Stimulated activated naive CD4-positive, alpha-beta T cell treated with Interleukin-2 at 50 U/mL for 16 hours (primary cell): Measurements from ENCODE around the gene FAXC.
A peak's percentile ranks its signal among the peaks of the same experiment; 100 is the strongest.
"Not testable (repeated sequence)": the region's sequence is repeated elsewhere in the genome, so short reads cannot be mapped to it uniquely, and the experiment has no call there.

ENCODE experiments used
- DNase-seq: peaks from one replicate; lab custom pipeline; 2025; lab: John Stamatoyannopoulos, UW

Gene FAXC

DNA sequence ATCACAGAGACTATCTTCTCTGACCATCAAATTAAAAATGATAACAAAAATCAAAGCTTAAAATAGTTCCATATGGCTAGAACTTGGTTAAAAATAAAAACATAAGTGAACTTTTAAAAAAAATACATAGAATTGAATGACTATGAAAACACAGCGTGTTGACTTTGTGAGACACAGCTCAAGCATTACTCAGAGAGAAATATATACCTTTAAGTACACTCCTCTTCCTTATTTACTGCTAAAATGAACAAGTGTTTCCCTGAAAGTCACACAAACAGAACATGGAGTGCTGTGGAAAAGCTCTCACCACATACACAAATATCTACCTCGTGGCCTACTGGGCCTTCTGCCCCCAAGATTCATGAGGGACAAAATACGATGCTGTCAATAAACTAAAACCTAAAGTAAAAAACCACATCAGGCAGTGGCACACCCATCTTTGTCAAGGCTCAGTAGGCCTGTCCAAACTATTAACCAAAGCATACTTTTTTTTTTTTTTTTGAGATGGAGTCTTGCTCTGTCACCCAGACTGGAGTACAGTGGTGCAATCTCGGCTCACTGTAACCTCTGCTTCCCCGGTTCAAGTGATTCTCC is 7.5 kb downstream of the FAXC start:
- no peak for DNase-seq

DNA sequence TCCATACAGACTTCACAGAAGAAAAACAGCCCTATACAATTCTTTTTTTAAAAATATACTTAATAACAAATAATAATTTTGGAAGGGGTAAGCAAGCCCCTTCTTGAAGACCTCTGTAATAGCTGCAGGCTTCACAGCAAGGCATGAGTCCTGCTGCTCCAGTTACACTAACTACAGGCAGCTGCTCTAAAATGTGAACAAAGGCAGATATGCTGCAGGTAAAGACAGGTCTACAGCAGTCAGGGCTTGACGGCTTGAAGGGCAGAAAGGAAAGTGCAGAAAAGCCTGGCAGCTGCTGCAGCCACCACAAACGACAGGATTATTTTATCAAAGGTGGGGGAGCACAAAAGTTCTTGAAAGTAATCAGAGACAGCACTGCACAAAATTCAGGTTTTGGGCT is 11.3 kb downstream of the FAXC start:
- DNase-seq = no peak

DNA sequence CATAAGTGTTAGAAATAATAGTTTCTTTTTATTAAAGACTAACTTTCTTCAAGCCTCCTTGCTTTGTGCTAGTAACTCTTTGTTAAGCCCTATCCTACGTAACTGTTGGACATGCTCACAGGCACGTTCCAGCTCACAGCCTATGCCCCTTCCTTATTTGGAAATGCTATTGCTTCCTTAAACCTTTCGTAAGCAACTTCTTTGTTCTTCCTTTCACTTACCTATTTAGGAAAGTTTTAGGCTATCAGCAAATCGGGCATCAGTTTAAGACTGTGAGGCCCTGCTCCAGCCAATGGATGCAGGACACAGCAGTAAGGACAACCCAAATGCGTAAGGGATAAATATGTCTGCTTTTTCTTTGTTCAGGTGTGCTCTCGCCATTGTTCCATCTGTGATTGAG is 14.2 kb downstream of the FAXC start:
- not testable (repeated sequence) for DNase-seq

DNA sequence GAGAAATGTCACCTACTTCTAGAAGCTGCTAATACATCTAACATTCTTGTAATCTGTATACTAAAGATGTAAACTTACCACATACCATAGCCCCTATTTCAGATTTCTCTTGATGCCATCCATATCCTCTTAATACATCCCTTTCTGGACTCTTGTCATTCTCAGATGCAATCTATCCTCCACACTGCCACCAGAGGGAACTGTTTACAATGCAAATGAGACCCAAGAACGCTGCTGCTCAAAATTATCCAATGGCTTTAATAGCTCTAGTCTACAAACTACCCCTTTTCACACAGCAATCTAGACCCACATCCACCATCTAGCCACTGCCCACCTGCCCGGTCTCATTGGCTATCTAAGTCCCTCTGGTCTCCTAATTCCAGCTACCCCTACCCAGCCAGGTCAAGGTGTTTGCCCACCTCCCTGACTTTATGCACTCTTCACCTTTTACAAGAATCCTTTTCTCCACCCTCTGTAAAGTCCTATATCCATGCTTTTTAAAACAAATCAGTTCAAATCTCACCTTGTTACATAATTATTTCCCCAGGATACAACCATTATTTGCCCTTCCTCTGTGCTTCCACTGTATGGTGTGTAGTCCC is 14.8 kb downstream of the FAXC start:
- DNase-seq = no peak

DNA sequence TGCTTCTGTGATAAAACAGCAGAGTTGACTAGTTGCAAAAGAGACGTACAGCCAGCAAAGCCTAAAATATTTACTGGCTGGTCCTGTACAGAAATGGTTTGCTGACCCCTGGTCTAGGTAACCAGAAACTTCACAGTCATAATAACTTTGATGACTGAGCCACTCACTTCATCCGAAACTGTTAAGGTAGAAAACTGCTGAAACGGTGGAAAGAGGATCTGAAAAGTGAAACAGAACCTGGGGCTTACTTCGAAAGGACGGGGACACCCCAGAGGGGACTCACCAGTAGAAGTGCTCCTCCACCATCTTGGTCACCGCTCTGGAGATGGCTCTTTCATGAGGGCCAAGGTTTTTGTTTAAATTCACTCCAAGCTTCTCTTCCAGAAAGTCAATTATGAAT is 16.4 kb downstream of the FAXC start:
- no peak for DNase-seq

DNA sequence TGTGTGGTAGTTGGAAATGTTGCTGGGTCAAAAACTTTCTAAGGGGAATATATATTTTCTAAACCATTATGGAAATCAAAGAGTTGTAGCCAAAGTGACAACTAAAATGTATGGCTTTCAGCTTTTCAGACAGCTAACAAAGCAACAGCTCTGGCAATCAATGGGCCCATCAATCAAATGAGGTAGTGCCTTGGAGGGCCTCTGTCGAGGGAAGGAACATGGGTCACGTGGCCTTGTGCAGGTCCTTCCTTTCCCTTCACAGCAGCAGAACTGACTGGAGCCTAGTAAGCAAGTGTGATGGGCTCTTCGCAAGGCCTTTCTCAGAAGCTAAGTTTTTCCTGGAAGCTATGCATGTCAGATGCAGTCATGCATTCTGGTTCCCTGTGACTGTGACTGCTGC is 17.9 kb downstream of the FAXC start:
- DNase-seq = no peak

DNA sequence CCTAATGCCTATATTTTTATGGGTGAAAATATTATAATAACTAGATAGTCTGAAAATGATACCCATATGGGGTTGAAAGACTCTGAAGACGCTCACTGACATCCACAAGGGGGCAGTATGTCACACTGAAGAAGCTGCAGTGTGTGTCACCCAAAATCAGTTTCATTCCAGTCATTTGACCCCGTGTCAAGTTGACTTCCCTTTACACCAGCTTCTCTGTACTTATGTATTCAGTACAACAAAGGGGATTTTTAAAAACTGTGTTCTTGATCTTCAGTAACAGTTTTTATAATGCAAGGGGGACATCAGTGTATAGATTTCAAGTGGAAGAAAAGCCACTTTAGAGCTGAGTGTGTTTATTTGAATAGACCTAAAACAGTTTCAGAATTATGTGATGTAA is 19.3 kb downstream of the FAXC start:
- peak; percentile 45 for DNase-seq

DNA sequence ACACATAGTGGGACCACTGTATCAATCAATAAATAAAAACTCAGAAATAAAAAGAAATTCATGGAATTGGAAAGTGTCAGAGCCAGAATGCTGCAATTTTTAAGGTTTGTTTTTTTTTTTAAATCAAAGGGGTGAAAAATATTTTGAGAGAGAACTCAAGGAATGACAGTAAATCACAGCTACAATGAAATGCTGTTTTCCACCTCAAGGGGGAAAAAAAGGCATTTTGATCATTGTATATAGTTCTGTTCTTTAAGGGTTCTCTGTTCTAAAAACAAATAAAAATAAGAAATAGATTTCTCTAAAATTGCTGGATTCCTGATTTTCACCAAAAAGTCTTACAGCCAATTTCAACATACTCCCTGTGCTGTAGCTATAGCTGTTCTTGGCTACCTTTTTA is 24.5 kb downstream of the FAXC start:
- DNase-seq = no peak

DNA sequence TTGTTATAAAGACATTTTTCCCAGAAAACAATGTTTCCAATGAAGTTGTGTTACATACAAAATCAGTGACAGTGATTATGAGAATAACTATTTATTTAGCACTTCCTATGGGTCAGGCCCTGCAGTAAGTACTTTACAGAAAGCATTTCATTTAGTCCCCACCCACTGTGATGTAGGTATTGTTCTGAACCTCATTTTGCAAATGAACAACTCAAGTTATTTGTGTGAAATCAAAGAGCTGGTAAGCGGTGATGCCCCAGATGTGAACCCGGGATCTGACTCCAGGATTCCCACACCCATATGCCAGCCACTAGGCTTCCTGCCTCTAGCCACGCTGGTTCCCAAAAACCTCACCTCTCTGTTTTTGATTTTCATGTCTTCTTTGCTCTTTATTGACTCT is 30.9 kb downstream of the FAXC start:
- no peak for DNase-seq

DNA sequence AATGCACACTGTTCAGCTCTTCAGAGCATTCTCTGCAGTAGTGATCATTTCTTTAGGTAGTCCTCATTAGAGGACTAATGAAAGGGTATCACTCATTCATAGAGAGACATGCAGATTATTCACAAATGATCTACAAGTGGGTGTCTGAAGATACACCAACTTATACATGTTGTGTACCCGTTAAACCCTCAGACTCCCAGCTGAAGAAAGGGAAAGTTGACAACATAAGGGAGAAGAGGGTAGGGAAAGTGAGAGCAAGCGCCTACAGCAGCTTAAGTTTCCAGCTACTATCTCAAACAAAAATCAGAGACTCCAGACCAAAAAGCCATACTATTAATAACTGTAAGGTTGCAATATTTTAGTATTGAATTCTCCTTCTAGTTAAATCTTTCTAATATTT is 37.1 kb downstream of the FAXC start:
- DNase-seq = no peak

DNA sequence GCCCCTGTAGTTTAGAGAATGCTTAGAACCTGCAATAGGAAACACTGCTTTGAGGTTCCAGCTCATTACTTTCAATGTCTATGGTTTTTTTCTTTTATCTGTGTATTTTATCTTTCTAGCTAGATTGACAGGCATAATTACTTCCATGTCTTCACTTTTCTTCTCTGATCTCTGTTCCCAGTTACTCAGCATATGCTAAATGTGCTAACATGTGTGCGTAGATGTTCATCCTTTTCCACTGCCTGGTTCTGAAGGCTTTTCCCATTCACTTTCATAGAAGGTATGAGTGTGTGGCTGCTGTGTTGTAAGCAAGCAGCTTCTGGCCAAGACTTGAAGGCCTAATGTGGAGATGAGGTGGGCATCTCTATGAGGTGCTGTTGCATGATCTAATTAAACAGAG is 38.9 kb downstream of the FAXC start:
- DNase-seq = no peak

DNA sequence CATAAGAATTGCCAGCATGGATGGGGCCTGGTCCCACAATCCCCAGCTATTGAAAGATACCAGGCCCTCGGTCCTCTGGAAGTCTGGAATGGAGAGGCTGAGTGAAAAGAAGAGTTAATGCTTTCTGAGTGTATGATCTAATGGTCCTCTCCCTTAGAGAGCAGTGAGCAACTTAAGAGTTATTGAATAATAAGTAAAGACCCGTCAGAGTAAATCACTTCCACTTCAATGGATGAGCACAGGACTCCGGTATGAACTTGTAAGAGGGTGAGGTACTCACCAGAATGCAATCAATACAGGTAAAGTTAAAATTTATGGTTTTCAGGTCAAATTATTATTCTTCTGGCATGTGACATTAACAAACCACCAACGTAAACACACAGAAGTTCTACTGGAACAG is 39.9 kb downstream of the FAXC start:
- DNase-seq = no peak

DNA sequence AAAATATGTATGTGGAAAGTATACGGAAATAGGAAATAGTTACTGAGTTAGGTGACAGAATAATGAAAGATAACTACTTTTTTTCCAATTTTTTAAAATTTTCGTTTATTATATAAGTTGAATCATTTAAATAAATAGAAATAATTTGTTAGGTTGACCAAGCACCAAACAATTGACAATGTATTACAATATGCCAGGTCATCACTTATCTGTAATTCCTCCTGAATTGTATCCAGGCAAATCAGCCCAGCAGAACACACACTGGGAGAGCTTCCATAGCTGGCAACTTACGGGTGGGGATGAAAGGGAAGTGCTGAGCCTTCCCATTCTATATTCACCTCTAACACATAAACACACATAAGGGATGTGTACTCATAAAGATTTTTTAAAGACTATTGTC is 40.7 kb downstream of the FAXC start:
- DNase-seq = no peak

DNA sequence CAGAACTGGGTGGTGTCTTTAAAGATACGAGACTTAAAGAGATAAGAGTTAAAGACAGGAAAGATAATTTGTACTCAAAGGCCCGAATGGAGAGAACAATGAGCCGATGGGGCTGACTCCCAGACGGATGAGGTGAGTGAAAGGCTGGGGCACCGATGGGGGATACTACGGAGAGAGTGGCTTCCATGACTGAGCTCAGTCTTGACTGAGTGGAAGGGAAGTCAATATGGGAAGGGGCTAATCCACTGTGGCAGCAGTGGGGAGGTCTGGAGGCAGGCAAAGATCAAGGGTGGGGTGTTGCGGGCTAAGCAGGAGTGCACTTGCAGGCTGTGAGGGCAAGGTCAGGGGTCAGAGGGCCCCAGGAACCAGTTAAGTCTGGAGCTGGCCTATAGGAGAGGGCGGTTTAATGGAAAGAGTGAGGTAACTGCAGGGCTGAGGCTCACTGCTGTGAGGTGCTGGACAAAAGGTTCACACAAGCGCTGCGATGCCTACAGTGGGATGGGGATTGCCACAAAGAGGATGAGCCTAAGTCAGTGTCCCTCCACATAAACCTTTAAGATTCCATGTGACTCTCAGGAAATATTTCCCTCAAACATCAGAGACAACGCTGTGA is 42.1 kb downstream of the FAXC start:
- DNase-seq = no peak

DNA sequence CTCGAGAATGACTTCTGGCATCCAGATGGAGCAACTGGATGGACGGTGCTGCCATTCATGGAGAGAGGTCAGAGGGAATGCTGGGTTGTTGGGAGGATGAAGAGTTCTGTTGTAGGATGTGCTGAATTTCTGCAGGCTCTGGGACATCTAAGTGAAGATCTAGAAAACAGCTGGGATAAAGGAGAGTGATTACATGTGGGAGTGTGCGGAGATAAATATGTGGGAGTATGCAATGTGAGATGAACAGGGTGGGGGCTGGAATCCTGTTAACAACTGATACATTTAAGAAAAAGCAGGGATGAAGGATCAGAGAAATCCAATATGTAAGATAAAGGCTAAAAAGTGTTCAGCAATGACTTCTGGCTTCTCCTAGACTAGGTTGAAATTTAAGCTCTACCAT is 43.1 kb downstream of the FAXC start:
- DNase-seq = no peak

DNA sequence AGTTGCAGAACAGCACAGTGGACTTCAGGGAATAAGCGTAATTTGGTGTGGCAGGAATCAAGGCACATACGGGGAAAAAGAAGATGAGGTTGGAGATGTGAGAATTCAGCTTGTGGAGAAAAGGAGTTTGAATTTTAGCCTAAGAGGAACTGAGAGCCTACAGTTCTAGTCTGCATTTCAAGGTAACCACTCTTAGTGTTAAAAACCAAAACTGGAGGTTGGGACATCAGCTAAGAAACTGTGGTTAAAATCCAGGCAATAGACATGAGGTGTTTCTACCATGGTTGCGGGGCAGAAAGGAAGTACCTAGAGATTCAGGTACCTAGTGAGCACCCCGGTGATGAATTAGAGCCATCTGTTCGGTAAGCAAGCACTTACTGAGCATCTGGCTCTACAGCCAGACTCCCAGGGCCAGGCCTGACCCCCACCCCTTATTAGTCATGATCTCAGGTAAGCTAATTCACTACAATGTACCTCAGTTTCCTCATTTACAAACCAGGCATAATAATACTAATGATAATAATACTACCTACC is 44.4 kb downstream of the FAXC start:
- DNase-seq = no peak

DNA sequence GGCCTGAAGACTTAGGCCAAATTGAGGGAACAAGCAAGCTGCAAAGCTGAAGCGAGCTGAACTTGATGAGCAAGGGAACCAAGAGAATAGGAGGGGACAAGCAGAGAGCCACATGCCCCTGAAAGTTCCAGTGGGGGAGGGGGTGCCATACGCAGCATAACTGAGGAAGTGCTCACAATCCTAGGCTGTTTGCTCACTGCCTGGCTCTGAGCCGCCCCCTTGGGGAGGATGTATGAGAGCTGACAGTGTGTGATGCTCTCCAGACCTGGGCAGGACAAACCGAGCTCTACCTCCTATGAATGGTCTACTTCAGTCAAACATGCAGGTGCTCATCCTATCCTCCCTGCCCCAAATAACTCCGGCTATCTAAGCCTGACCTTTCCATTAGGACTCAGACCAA is 52.1 kb downstream of the FAXC start:
- DNase-seq = no peak

DNA sequence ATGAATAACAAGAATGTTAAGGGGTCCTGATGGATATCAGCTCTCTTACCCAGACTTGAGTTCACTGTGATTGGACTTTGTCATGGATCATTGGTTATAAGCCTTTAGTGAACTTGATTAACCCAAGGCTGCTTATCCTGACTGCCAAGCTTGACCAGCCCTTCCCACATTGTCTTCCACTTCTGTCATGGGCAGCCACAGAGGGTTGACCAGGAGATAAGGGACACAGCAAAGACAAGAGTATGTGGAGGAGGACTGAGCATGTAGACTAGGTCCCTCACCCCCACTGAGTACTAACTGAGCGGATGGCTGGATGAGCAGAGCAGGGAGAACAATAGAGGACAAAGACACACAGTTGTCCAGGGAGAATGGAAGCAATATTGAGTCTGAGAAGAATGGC is 52.5 kb downstream of the FAXC start:
- DNase-seq = no peak

DNA sequence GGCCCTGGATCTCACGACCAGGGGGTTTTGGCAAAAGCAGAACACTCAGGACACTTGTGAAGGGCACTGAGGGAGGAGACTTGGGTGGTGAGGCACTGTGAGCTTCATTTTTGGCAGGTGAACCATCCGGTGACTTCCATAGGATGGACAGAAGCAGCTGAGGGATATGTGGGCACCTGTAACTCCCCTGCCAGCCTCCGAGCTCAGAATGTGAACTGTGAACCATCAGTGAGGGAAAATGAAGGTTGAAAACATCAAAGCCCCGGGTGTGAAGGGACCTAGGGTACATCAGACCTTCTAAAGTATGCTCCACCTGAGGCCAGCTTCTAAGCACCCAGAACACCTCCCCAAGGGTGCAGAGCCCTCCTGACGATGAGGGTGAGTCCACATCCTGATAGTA is 53.2 kb downstream of the FAXC start:
- no peak for DNase-seq

DNA sequence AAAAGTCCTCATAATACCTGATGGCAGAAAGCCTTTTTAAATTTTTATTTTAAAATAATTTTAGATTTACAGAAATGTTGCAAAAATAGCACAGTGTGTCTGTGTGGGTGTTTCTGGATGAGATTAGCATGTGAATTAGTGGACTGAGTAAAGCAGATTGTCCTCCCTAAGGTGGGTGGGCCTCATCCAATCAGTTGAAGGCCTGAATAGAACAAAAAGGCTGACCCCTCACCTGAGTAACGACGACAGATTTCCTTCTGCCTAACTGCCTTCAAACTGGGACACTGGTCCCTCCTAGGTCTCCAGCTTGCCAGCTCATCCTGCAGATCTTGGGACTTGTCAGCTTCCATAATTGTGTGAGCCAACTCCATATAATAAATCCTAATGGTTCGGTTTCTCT is 54.2 kb downstream of the FAXC start:
- DNase-seq = no peak

DNA sequence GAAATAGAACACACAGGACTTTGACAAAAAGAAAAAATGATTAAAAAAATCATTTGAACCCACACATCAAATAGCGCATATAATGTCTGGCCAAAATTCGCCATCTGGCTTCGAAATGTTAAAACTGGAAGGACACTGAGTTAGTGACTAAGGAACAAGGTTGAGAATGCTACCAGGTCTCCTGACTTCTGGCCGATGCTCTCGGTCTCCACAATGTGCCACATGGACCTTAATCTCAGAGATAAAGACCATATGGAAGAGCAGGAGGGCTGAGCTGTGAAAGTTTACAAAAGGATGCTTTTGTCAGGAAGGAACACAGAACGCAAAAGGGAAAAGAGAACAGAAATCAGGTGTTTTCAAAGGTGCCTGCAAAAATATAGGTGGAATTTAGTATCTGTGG is 54.7 kb downstream of the FAXC start:
- DNase-seq = no peak

DNA sequence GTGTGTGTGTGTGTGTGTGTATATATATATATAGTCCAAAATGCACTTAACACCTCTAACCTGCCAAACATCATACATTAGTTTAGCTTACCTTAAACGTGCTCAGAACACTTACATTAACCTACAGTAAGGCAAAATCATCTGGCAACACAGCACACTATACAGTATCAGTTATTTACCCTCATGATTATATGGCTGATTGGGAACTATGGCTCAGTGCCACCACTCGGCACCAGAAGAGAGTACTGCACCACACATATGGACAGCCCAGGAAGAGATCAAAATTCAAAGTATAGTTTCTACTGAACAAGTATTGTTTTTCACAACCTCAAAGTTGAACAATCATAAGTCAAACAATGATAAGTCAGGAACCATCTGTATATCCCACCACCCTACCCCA is 59.8 kb downstream of the FAXC start:
- no peak for DNase-seq

DNA sequence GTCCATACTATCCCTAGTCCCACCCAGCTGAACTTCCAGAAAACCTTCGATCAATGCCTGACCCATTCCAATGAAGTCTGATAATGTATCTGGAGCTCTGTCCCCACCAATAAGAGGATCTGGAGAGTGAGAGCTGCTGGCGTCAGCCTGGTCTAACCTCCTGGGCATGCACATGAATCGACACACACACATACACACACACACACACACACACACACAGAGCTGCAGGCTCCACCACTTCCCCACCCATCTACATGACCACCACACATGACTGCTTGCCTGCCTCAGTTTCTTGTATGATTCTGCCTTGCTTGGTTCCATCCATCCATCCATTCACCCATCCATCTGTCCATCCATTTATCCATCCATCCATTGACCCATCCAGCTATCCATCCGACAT is 60.8 kb downstream of the FAXC start:
- no peak for DNase-seq

DNA sequence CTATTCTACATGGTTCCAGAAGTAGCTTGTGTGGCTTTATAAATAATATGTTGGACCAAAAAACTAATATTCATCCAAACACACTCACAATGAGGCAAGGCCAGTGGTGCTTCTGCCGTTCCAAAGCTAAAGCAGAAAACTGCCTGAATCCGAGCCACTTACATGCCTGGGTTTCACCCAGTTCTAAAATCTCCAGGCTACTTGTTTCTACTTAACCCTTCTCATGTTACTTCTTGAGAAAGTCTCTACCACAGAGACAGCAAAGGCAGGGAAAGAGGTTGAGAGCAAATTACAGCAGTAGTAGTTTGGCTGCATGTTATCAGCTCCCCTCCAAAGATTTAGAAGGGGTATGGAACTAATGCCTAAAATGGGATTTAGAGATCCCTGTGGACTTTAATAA is 62.0 kb downstream of the FAXC start:
- DNase-seq = no peak
